OCI-LY3 (cell line): ENCODE results near the gene DISP2.
A peak's percentile ranks its signal among the peaks of the same experiment; 100 is the strongest.

Experiments used
- H2AFZ ChIP-seq: fragments of 200-600, 300-600 bp; shearing (Covaris generic); 2 replicates; pipeline ENCODE4 v1.6.0; 2014; ENCODE audit warnings: antibody characterized with exemption, low read depth, low read length
- H3K27ac ChIP-seq: fragments of 200-600, 300-600 bp; sonication (generic); 2 replicates; pipeline ENCODE4 v1.5.1; 2014; ENCODE audit warnings: mild to moderate bottlenecking, low read length, moderate library complexity, mixed read lengths
- H3K27me3 ChIP-seq: fragments of 200-600, 300-600 bp; sonication (generic); 2 replicates; pipeline ENCODE4 v1.6.1; 2014; ENCODE audit warnings: low read depth, low read length, mixed read lengths
- H3K36me3 ChIP-seq: fragments of 200-600, 300-600 bp; sonication (generic); replicated peaks from 2 replicates; pipeline ENCODE3; 2014; ENCODE audit warnings: low read depth, low read length, mixed read lengths
- H3K4me1 ChIP-seq: fragments of 300-600, 200-600 bp; sonication (generic); 2 replicates; pipeline ENCODE4 v1.6.1; 2014; ENCODE audit warnings: low read length, mixed read lengths
- H3K4me2 ChIP-seq: fragments of 200-600, 300-600 bp; sonication (generic); 2 replicates; pipeline ENCODE4 v1.6.1; 2014; ENCODE audit warnings: low read length, mixed read lengths
- H3K4me3 ChIP-seq: fragments of 300-600, 200-600 bp; sonication (generic); 2 replicates; pipeline ENCODE4 v1.5.1; 2014; ENCODE audit warnings: antibody characterized with exemption, mild to moderate bottlenecking, low read length, moderate library complexity
- H3K79me2 ChIP-seq: fragments of 300-600, 200-600 bp; shearing (Covaris generic); 2 replicates; pipeline ENCODE4 v1.6.1; 2014; ENCODE audit warnings: mild to moderate bottlenecking, low read length, mixed read lengths
- H3K9ac ChIP-seq: fragments of 300-600, 200-600 bp; shearing (Covaris generic); 2 replicates; pipeline ENCODE4 v1.6.0; 2014; ENCODE audit warnings: mild to moderate bottlenecking, low read length, moderate library complexity
- H3K9me3 ChIP-seq: fragments of 200-600, 300-600 bp; shearing (Covaris generic); 2 replicates; pipeline ENCODE4 v1.6.1; 2014; ENCODE audit warnings: low read length, mixed read lengths; ENCODE audit not compliant: insufficient read depth
- H4K20me1 ChIP-seq: fragments of 200-600, 300-600 bp; sonication (generic); 2 replicates; pipeline ENCODE4 v1.6.1; 2016; ENCODE audit warnings: low read length, mixed read lengths; ENCODE audit not compliant: insufficient read depth
- CTCF ChIP-seq: fragments of 200-600, 300-600 bp; sonication (generic); IDR thresholded peaks from 2 replicates; pipeline ENCODE4 v1.5.1; 2014; ENCODE audit warnings: antibody characterized with exemption, low read length, low read depth
- EZH2phosphoT487 ChIP-seq: fragments of 200-600 bp; shearing (Covaris generic); IDR thresholded peaks from 2 replicates; pipeline ENCODE4 v1.6.1; 2018; ENCODE audit warnings: antibody characterized with exemption, mixed run types, low read depth

The DISP2 gene

GRCh38 chr15:40322531-40323238, 35.3 kb upstream of the DISP2 start:
- Histone ChIP-seq H3K9me3 (no peaks in the 10 kb centered on the region), H3K79me2 (0 out of 2 replicates have a peak, but pooled peaks cover 2% of the 10 kb centered on the region), H4K20me1 (0 out of 2 replicates have a peak, but pooled peaks cover 9% of the 10 kb centered on the region), H3K4me1 (peaks cover 34% of the 10 kb centered on the region), H3K27me3 (no peaks in the 10 kb centered on the region; the same call in 1 of the 2 replicates), H3K36me3 (peaks cover 23% of the 10 kb centered on the region), H3K27ac (no peak overlapping the region), H3K4me3 (peak overlapping the region; percentile 70), H3K9ac (no peak overlapping the region), H3K4me2 (peak overlapping the region; percentile 80), H2AFZ (no peak overlapping the region)
- TF ChIP-seq CTCF (no peak), EZH2phosphoT487 (no peak)

- 0 out of 2 replicates have a peak, but pooled peaks cover 9% of the 10 kb centered on the region for H4K20me1 ChIP-seq
- H3K9me3 ChIP-seq: no peaks in the 10 kb centered on the region
- 0 out of 2 replicates have a peak, but pooled peaks cover 2% of the 10 kb centered on the region for H3K79me2 ChIP-seq
- no peak within 1 kb of the TSS for H3K27ac ChIP-seq
- peaks cover 27% of the 10 kb centered on the region for H3K4me1 ChIP-seq
- TF ChIP-seq CTCF (no peak), EZH2phosphoT487 (no peak)
- H3K4me2 ChIP-seq: peak within 1 kb of the TSS; percentile 93
- no peak within 1 kb of the TSS for H2AFZ ChIP-seq
- peak within 1 kb of the TSS; percentile 69 for H3K9ac ChIP-seq
- H3K36me3 ChIP-seq: peaks cover 28% of the 10 kb centered on the region
- H3K4me3 ChIP-seq: peak within 1 kb of the TSS; percentile 88
- no peaks in the 10 kb centered on the region; the same call in 1 of the 2 replicates for H3K27me3 ChIP-seq
Observed at GRCh38 chr15:40323239-40323952, 34.6 kb upstream of the DISP2 start, which contains the start of gene INAFM2. Gene INAFM2 (plus strand): TSS chr15:40323692. CDS start chr15:40324056, 364 bp downstream.

GRCh38 chr15:40323953-40324937, 33.8 kb upstream of the DISP2 start:
- no peak overlapping the region for H3K27ac ChIP-seq

More at GRCh38 chr15:40323953-40324937, 33.8 kb upstream of the DISP2 start:
- Histone ChIP-seq H3K4me1 (peaks cover 26% of the 10 kb centered on the region), H3K27me3 (no peaks in the 10 kb centered on the region; the same call in 1 of the 2 replicates), H3K4me2 (peak overlapping the region; percentile 93), H4K20me1 (0 out of 2 replicates have a peak, but pooled peaks cover 9% of the 10 kb centered on the region), H3K36me3 (peaks cover 34% of the 10 kb centered on the region), H3K9me3 (no peaks in the 10 kb centered on the region), H3K79me2 (0 out of 2 replicates have a peak, but pooled peaks cover 2% of the 10 kb centered on the region), H3K9ac (peak overlapping the region; percentile 69), H3K4me3 (peak overlapping the region; percentile 88), H2AFZ (no peak overlapping the region)
- no peak for TF ChIP-seq CTCF
- no peak for TF ChIP-seq EZH2phosphoT487
